ENCODE data around the gene PROX1.

PROX1 gene

DNA sequence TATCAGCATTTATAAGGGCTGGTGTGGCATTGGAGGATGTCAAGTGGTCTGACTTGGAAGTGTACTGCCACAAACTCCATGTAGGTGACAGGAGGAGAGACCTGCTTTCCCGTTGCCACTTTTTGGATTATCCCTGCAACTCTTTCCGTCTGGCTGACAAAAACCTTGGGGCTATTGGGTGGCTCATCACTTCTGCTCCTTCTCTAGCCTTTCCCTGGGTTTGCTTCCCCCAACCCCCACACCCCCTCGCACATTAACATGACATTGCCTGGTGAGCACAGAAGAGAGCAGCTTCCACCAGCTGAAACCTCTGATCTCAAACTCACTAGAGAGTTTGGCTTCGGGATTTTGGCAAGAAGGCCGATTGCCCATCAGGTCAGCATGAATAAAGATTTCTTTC lies 39.2 kb downstream of the PROX1 start:
- DNase-seq = no peak

DNA sequence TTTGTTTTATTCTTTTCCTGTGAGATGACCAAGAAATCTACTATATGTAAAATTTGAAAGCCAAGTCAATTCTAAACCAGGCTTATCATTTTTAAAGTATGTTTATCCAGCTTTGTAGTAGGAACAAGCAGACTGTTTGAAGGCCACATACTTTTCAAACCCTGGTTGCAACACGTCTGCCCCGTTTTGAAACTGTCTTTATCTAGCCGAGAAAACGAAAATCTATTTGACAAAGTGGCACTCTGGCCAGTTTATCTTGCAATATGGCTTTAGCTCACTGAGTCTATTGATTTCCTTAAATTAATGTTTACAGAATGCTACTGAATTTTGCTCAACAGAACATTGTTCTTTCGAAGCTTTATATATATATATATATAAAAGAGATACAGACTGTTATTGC lies 39.7 kb downstream of the PROX1 start:
- no peak for DNase-seq

DNA sequence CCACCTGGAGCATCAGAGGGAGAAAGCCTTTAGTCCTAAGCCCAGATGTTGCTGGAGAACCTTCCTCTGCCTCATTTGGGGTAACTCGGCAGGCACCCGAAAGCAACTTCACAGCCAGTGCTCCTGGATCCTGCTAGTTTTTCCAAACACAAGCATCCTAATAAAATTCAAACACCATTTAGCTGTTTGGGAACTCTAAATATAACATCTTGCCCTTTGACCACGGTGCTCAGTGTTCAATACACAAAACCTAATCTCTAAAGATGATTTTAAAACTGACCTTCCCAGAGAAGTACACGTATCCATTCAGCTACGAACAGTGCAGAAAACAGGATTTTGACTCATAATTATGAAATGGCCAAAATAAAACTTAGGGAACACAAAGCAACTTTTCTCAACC lies 40.3 kb downstream of the PROX1 start:
- no peak for DNase-seq

DNA sequence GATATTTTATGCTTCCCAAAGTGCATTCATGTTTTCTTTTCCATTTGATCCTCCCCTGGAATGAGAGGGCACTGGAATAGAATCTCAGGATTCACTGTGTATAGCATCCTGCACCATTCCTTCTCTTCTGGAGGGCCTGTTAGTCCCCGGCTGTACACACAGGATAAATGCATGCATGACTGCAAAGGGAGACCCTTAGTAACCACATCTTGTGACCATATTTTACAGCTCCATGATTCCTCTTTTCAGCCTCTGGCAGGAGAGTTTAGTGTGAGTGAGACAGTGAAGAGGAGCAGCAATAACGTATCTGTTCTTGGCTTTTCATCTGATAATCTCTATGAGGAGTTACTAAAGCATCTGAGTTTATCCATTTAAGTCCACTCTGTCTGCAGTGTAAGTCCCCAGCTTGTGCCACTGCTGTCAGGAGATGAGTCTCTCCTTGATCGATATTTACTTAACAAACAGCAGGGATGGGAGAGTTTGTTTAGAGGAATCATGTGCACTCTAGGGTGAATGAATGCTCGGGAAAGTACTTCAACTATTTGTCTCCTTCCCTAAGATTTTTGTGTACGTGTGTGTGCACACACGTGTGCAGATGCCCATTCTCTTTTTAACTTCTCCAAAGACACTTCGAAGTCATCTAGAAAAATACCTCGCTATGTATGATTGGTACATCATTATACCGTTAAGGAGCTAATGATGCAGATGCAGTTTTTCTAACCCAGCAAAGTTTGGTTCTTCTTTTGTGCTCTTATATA lies 41.1 kb downstream of the PROX1 start:
- peak; percentile 64 for DNase-seq

DNA sequence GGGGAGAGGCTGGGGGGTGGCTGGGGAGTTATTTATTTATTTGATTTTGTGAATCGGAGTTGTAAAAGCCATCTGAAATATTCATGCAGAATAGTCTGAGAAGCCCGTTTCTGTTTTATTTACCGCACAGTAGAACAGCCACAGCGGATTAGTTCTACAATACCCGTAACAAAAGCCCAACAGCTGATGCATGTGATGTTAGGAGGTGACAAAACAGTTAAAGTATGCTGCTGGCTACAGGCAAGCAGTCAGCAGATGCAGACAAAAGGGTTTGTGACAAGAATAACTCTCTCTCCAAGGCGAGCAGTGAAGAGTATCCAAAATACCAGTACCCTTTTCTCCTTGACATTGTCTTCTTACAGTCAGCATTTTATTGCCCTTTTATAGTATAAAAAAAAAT lies 42.0 kb downstream of the PROX1 start:
- no peak for DNase-seq

DNA sequence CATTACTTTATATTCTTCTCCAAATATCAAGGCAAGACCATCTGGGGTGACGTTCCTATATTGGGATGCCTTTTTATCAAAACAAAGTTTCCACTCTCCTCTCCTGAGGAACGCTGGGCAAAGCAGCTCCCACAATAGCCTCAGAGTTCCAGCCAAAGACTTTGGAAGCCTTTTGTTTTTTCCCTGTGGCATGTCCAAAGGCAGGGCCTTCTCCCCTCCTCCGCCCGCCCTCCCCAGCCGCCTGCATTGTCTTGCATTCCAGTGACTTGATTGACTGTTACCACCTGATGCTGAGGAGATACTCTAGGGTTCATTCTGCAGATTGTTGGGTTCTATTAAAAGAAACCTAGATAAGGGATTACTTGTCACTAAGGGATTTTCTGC lies 43.5 kb downstream of the PROX1 start:
- no peak for DNase-seq

DNA sequence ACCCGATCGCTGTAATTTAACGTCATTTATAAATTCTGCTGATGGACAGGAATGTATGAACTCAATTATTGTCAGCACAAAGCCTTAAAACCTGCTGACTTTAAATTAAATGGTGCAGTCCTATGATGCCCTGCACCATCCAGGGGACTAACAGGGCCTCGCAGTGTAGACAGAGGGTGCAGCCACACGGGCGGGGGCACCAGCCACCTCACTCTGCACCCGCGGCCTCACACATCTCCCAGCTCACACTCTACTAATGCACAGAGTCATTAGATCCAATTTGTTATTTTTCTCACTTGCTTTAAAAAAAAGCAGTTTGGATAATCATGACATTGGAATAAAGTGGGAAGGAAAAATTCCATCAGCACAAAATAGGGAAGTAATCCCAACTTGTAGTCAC lies 49.7 kb downstream of the PROX1 start:
- DNase-seq = no peak

DNA sequence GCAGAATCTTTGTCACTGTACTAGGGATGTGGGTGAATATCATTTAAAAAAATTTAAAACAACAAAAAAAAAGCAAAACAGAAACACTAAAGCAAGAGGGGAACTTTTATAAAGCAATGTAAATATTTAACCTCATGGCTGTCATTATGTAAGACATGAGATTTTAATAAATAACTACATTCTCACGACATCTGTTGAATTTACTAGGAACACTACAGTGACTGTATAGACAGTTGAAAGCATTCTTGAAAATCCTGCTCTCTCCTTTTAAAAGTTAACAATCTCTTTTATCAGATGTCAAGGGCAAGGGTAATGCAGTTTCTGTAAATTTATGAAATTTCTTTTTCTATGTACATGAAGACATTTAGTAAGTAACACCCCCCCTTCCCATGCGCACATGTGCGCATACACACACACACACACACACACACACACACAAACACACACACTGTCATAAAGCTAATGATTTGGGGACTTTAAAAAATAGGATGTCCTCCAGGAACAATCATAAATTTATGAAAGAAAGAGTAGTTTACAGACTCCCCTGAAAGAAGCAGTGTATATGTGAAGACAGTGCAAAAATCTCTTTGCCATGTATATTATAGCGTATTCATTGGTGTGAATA lies 51.7 kb downstream of the PROX1 start:
- DNase-seq = no peak

DNA sequence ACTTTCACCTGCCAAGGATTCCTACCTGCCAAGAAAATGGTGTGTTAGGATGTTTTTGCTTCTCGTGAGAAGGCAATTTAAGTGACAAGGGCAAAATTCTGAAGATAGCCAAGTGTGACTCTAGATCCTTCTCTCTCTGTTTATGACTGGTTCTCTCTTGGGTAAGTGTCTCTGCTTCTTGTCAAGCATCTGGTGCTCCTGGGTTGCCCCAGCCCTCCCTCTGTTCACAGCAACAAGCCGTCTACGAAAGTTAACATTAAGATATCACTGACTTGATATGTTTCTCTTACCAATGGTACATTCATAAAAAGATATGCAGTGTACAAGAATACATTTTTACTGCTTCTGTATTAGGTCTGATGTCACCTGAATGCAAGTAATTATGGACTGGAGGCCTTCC lies 55.4 kb downstream of the PROX1 start:
- DNase-seq = no peak

DNA sequence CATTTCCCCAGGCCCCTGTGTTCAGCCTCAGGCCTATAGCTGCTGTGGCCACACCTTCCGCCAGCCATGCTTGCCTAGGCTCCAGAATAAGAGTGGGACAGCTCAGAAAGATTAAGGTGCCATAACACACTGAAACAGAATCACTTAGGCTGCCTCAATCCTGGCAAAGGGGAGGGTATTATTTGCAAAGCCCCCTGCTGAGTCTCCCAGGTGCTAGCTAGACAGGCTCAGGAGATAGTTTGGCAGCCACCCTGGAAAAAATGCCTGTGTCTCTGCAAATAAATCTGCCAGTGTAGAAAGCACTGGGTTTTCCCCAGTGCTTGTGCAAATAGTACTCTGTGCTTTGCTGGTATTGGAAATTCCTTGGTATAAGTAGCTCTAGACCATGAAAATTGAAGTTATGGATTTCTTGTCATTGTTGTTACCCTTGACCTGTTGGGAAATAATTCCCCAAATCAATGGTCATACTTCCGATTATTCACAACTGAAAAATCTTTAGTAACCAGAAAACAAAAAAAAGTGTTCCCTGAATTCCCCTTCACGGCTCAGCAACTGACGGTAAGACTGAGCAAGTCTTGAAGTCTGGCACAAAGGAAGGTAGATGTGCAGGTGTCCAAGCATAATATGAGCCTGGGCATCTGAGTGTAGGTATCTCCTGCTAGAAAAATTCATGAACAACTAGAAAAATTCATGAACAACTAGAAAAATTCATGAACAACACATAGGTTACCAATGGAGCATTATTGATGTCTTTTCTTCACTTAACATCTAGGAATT lies 56.9 kb downstream of the PROX1 start:
- DNase-seq = peak; percentile 89

DNA sequence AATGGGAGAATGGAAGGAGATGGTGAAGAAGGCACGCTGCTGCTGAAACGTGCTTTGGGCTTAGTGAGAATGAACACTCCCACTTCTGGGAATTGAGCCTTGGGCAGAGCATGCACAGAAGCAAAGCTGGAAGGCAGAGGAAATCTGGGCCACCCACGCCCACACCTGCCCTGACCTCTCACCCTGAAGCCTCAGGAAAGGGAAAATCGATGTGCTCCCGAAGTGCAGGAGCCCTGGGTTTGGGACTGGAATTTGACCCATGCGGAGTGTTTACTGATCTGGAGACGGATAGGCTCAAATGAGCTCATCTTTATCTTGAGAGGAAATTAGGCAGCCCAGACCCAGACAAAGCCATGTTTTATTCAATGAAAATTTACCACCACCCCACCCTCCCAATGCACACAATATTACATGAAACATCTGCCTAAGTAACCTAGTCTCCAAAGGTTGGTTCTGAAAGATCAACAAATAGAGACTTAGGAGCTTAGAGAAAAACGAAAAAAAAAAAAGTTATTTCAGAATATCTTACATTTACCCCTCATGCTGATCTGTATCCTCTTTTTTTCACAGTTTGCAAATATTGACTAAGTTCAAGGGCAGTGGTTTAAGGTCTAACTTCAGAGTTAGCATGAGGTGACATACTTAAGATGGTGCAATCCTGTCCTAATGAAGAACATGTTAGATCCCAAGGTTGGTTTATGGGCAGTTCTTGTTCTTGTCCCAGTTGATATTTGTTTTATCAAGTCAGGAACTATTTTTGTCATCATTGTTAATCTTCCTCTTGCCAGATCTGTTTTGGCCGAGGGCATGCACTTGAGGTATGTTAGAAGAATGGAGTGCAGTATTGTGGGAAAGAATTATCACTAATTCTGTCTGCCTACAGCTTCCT lies 63.0 kb downstream of the PROX1 start:
- DNase-seq = no peak

DNA sequence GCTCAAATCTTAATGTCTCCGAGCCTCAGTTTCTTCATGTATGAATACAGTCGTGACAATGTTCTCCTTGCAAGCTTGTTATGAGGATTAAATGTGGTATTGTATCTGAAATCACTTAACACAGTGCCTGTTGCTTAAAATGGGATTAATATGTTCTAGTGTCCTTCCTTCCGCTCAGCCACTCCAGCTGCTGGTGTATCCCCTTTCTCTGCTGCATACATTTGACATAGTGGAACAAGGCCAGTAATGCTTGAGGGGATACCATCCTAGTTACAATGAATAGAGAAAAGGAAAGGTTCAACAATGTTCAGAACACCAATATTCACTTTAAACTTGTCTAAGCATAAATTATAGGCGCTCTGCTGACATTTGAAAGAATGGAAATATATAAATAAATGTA lies 64.0 kb downstream of the PROX1 start:
- DNase-seq = no peak

DNA sequence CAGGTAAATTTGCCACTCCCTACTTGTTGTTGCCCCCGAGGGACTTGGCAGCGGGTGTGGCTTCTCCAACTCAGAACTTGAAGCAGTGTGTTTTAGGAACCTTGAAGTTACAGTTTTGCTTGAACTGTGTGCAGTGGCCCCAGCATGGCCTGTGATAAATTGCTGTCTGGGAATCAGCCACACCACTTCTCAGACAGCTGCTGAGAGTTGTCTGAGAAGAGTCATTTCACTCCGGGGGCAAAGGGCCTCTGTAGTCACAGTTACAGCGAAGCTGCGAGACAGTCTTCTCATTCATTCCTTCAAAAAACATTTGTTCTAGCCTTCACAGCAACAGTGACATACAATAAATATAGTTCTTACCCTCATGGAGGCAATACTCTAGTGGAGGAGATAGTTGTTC lies 70.3 kb downstream of the PROX1 start:
- DNase-seq = no peak

DNA sequence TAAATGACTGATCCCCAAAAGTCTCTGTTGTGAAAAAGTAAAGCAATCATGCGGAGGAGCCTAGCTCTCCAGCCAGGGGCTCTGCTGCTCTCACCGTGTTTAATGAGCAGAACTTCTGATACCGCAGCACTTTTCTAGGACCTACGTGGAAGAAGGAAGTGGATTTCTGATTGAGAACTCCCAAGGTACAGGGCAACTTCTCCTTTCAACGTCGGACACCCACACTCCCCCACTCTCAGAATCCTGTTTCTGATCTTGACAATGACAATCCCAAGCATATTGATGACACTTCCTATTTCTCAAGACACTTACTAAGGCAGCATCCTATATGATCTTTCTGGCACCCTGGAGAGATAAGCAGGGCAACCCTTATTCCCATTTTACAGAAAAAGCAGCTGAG lies 78.4 kb downstream of the PROX1 start:
- no peak for DNase-seq

DNA sequence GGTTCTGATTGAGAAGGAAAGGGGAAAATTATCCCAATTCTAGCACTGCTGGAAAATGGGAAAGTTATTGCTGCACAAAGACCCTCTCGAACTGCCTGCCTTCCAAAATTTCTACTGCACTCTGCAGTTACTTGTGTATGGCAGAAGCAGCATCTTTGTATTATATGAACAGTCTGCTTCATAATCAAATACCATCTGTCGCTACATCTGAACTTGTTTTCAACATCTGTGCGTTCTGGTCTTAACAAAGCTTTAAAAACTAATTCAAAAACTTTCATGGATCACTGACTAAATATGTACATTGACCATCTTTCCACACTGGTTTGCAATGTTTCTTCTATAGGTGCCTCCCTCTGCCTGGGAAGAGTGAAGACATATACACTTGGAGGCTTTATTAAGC lies 79.2 kb downstream of the PROX1 start:
- no peak for DNase-seq

DNA sequence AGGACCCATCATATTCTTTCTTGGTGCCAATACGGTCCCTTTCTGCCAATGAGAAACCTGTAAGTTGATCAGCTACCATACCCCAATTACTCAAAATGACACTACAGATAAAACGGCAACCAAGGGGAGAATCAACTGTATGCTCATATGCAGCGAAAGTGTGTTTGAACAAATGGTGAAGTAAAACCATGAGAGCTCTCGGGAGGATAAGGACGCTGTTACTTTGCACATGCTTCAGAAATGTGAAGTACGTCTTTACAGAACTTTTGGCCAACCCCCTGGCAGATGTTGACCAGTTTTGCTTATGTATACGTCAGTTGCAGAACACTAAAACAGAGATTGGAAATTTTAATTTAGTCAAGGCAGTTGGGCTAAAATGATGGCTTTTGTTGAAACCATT lies 79.6 kb downstream of the PROX1 start:
- DNase-seq = no peak

DNA sequence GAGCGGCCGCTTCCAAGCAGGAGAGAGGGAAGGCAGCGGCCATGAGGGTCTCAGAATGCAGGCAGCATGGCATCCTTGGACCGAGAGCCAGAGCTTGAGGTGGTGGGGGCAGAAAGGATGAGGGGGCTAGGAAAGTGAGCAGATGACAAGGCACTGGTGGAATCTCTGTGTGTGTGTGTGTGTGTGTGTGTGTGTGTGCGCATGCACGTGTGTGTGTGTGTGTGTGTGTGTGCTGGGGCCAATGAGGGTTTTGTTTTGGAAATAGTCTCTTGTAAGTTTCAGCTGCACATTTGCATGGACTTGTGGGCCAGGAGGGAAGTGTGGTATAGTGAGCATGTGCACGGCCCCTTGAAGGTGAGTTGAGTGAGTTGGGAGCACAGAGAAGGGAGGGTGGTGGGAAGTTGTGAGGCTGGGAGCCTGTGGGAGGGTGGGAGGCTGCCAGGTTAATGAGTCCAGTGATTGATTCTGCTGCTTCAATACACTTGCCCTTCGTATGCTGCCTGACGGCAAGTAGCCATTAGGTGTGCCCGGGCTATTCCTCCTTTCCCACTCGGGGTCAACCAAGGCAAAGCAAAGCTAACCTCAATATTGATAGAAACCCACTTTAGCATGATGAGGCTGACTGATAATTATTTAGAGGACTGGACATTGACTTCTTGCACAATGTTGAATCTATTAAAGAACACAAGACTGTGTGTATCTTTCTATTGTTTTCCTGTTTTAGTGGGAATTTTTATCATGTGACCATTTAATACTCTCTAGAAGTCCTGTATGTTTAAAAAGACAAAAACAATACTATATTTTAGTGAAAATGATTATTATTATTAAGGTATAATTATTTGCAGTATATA lies 80.3 kb downstream of the PROX1 start:
- DNase-seq = no peak

DNA sequence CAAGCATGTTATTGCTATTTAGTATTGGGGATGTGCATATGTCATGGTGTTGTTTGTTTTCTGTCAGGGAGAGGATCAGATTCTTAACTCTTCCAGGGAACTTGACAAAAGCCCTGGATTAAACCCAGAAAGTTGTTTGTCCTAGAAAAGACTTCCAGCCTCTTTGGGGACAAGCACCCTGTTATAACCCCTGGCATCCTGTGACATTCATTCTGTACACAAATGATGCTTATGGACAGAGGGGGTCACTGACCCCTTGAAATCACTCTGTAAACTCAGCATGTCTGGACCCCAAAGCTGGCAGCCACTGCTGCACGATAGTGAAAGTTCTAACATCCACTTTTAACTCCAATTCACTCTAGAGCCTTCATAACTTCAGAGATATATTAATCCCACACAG lies 81.2 kb downstream of the PROX1 start:
- no peak for DNase-seq

DNA sequence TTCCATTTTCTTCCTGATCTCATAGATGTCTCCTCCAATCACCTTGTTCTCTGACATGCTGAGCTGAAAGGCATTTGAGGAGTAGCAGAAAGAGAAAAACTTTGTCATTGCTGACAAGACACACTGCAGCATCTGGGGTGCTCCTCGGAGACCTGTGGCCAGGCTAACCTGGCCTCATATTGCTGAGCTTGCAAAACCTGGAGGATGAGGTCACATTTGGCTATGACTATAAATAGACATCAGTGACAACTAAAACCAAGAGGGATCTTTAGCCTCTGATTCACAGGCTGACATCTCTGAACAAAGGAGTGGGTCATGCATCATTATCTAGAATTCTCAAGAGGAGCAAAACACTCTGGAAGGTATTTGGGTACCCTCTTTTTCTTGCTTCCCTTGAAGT lies 83.7 kb downstream of the PROX1 start:
- no peak for DNase-seq

DNA sequence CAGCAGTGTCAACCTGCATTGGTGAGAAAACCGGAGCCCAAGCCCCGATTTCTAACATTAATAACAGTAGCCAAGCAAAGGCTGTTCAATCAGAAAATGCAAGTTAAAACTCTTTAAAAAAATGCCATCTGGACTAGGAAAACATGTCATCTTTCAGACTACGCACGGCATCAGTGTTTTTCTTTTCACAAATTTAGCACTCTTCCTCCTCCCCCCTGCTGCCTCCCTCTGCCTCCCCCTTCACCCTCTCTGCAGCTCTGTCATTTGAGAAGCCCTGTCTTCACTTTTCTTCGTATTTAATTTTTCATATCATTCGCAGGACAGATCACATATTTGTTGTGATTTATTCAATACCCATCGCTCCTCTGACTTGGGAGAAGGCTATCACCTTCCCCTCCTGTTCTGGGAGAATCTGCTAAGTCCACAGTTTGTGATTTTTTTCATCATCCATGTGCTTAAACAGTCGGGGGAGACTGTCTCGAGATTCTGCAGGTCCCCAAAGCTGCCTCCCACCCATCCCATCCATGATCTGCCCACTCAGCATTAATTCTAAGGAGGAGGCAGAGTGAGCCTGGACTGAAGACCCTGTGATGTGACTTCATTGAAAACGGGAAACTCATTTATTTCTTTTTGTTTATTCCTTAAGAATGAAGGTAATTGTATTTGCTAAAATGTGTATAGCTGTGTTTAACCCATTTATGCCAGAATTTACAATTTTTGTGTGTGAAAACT lies 84.8 kb downstream of the PROX1 start:
- no peak for DNase-seq

DNA sequence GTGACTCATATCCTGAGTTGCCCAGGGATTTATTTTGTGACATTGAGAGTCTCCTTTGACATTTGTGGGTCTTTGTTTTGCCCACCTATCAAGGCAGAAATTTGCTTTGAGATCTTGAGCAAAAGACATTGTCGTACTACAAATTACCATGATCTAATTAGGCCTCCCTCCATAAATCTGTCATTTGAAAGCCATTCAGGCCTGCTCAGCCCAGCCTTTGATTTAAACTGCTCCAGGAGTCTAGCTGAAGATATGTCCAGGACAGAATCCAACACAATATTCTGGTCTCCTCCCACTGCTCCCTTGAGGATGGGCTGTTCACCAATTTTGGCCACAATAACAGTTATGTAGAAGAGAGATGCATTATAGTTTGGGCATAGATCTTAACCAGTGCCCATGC lies 86.7 kb downstream of the PROX1 start:
- no peak for DNase-seq
